Skeletal muscle tissue (tissue), 4 donors: Measurements from ENCODE around the gene POR. TPM values are rescaled to one million over a fixed set of nuclear protein-coding genes. Genes with fewer than 3 reads are reported as not detected.

ENCODE experiments used
- H3K27ac ChIP-seq: one replicate; pipeline ENCODE4 v1.7.0; 2013; ENCODE audit warnings: mild to moderate bottlenecking, low read depth, low read length, inconsistent platforms
- H3K27me3 ChIP-seq, 3 donors: one replicate each; pipeline ENCODE4 v1.7.0; 2013; ENCODE audit warnings: low read length in 3 of 3; ENCODE audit not compliant: control insufficient read depth in 3 of 3, insufficient read depth in 3 of 3
- H3K36me3 ChIP-seq, 3 donors: one replicate each; pipeline ENCODE4 v1.7.0; 2013; ENCODE audit warnings: low read length in 3 of 3; ENCODE audit not compliant: control insufficient read depth in 3 of 3, insufficient read depth in 3 of 3
- H3K4me1 ChIP-seq, 3 donors: one replicate each; pipeline ENCODE4 v1.7.0; 2013; ENCODE audit warnings: low read length in 3 of 3, mild to moderate bottlenecking in 3 of 3; ENCODE audit not compliant: control insufficient read depth in 3 of 3, insufficient read depth in 3 of 3
- H3K4me3 ChIP-seq, 3 donors: one replicate each; pipeline ENCODE4 v1.7.0; 2013; ENCODE audit warnings: low read length in 3 of 3
- H3K9ac ChIP-seq, 3 donors: one replicate each; pipeline ENCODE4 v1.7.0; 2013; ENCODE audit warnings: low read length in 3 of 3, mild to moderate bottlenecking in 3 of 3, moderate library complexity in 2 of 3, low read depth in 1 of 3
- H3K9me3 ChIP-seq, 3 donors: one replicate each; pipeline ENCODE4 v1.7.0; 2013; ENCODE audit warnings: low read length in 3 of 3; ENCODE audit not compliant: control insufficient read depth in 3 of 3
- total RNA-seq: library from RNA; depleted of rRNA; stranded (reverse); fragments of >200 nt; gene quantifications from one replicate; pipeline ENCODE4 v1.2.3, GENCODE V29; 2014
- donor health status: Osteomylitis.

POR gene
- total RNA-seq, 1 donor from 2014 or later, result 42.8 TPM

GRCh38 chr7:75982306-75983064, 67.5 kb downstream of the POR start:
- Histone ChIP-seq H3K9me3 (no peaks in the 10 kb centered on the region), H3K9ac (no peak overlapping the region), H3K36me3 (peaks cover 47 to 57% (median 53%) of the 10 kb centered on the region in 3 donors), H3K27me3 (no peaks in the 10 kb centered on the region), H3K27ac (no peak overlapping the region), H3K4me1 (peaks cover 5 to 19% (median 18%) of the 10 kb centered on the region in 3 donors), H3K4me3 (no peak overlapping the region)

- Histone ChIP-seq H3K9ac (peak overlapping the region in 1 of 3 donors; percentile 8), H3K4me3 (no peak overlapping the region), H3K27ac (no peak overlapping the region), H3K9me3 (no peaks in the 10 kb centered on the region), H3K4me1 (peaks cover 2 to 10% (median 9%) of the 10 kb centered on the region in 3 donors), H3K27me3 (no peaks in the 10 kb centered on the region), H3K36me3 (peaks cover 47 to 64% (median 58%) of the 10 kb centered on the region in 3 donors)
These were observed 68.6 kb downstream of the POR start for GRCh38 chr7:75983471-75984129.

- Histone ChIP-seq H3K4me1 (peaks cover 4 to 8% (median 6%) of the 10 kb centered on the region in 3 donors), H3K9ac (no peak overlapping the region), H3K36me3 (peaks cover 47 to 61% (median 58%) of the 10 kb centered on the region in 3 donors), H3K27ac (no peak overlapping the region), H3K9me3 (no peaks in the 10 kb centered on the region), H3K27me3 (no peaks in the 10 kb centered on the region), H3K4me3 (no peak overlapping the region)
These were observed 69.4 kb downstream of the POR start for GRCh38 chr7:75984130-75985008.

- no peaks in the 10 kb centered on the region for H3K9me3 ChIP-seq
- no peak overlapping the region for H3K27ac ChIP-seq
- peaks cover 11 to 12% (median 11%) of the 10 kb centered on the region in 3 donors for H3K4me1 ChIP-seq
- H3K4me3 ChIP-seq, result no peak overlapping the region
- peaks cover 44 to 54% (median 52%) of the 10 kb centered on the region in 3 donors for H3K36me3 ChIP-seq
- H3K9ac ChIP-seq, result peak overlapping the region in 1 of 3 donors; percentile 16
- H3K27me3 ChIP-seq, result no peaks in the 10 kb centered on the region
These were observed 70.1 kb downstream of the POR start for GRCh38 chr7:75985009-75985517.

GRCh38 chr7:75985518-75986146, 70.7 kb downstream of the POR start:
- H3K9ac ChIP-seq, result no peak overlapping the region
- H3K27ac ChIP-seq, result no peak overlapping the region
- H3K4me3 ChIP-seq, result no peak overlapping the region
- peaks cover 11 to 17% (median 14%) of the 10 kb centered on the region in 3 donors for H3K4me1 ChIP-seq
- peaks cover 41 to 49% (median 46%) of the 10 kb centered on the region in 3 donors for H3K36me3 ChIP-seq
- no peaks in the 10 kb centered on the region for H3K27me3 ChIP-seq
- H3K9me3 ChIP-seq, result no peaks in the 10 kb centered on the region

GRCh38 chr7:75986147-75986781, 71.3 kb downstream of the POR start:
- H3K36me3 ChIP-seq, result peaks cover 41 to 44% (median 41%) of the 10 kb centered on the region in 3 donors
- peaks cover 11 to 24% (median 20%) of the 10 kb centered on the region in 3 donors for H3K4me1 ChIP-seq
- no peaks in the 10 kb centered on the region for H3K27me3 ChIP-seq
- H3K27ac ChIP-seq, result no peak overlapping the region
- H3K4me3 ChIP-seq, result no peak overlapping the region
- H3K9ac ChIP-seq, result no peak overlapping the region
- H3K9me3 ChIP-seq, result no peaks in the 10 kb centered on the region

- H3K9ac ChIP-seq, result no peak overlapping the region
These were observed 72.3 kb downstream of the POR start for GRCh38 chr7:75987026-75987804.

GRCh38 chr7:75987805-75988567, 73.0 kb downstream of the POR start:
- no peak overlapping the region for H3K9ac ChIP-seq
- H3K4me3 ChIP-seq, result no peak overlapping the region
- H3K27ac ChIP-seq, result no peak overlapping the region
- no peaks in the 10 kb centered on the region for H3K9me3 ChIP-seq
- peaks cover 29 to 34% (median 33%) of the 10 kb centered on the region in 3 donors for H3K36me3 ChIP-seq
- peaks cover 11 to 37% (median 32%) of the 10 kb centered on the region in 3 donors for H3K4me1 ChIP-seq
- H3K27me3 ChIP-seq, result no peaks in the 10 kb centered on the region

More at GRCh38 chr7:75987026-75987804, 72.3 kb downstream of the POR start:
- Histone ChIP-seq H3K36me3 (peaks cover 34 to 36% (median 35%) of the 10 kb centered on the region in 3 donors), H3K4me1 (peaks cover 11 to 32% (median 26%) of the 10 kb centered on the region in 3 donors), H3K9me3 (no peaks in the 10 kb centered on the region), H3K27me3 (no peaks in the 10 kb centered on the region), H3K4me3 (no peak overlapping the region), H3K27ac (no peak overlapping the region)
